A549 (cell line): ENCODE results near the gene TMEM92.

Experiments
- JUN ChIP-seq, 2 experiments: fragments of >200 bp; sonication (Bioruptor Twin); formaldehyde crosslinking; IDR thresholded peaks; 2 replicates in 1 of 2; 3 replicates in 1 of 2; pipeline ENCODE4 v1.6.1; 2016 to 2017
- PHF8 ChIP-seq: fragments of 200-600 bp; sonication (generic); IDR thresholded peaks from 2 replicates; pipeline ENCODE4 v1.6.1; 2016; ENCODE audit warnings: low read depth, mild to moderate bottlenecking, antibody characterized with exemption, moderate library complexity, borderline replicate concordance
- RAD21 ChIP-seq, 2 experiments: fragments of >200 bp in 1 of 2; sonication (Bioruptor Twin) in 1 of 2; formaldehyde crosslinking in 1 of 2; IDR thresholded peaks in 1 of 2; conservative IDR thresholded peaks in 1 of 2; 2 replicates in 1 of 2; 3 replicates in 1 of 2; pipeline ENCODE4 v1.6.1; 2012 to 2018; ENCODE audit warnings: inconsistent platforms in 1 of 2
- RCOR1 ChIP-seq: fragments of 150-350 bp; IDR thresholded peaks from 2 replicates; pipeline ENCODE4 v1.6.1; 2014; ENCODE audit warnings: antibody characterized with exemption, low read length, low read depth

DNA sequence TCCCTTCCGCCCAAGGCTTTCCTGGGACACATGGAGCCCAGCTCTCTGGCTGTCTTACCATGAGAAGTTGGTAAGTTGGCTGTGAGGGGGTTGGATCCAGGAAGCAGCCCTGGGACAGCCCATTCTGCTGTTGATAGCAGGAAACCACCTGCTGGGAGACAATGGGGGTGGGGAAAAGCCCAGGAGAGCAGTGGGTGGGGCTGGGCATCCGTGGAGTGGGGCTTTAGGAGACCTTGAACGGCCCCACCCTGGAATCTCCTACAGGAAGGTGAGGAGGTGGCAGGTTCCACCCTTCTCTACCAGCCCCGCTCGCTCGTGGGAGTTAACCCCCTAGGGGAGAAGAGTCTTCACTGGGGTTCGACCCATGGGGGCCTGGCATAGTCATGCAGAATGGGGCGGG is 5.8 kb downstream of the TMEM92 start:
- TF ChIP-seq JUN (IDR thresholded peaks at IDR 0.05) (no peak), RCOR1 (no peak), PHF8 (no peak), RAD21 (conservative IDR thresholded peaks at IDR 0.05 in 1 of 2, IDR thresholded peaks at IDR 0.05 in 1 of 2) (no peak)
